ENCODE results near the gene TMEM25. TPM values are rescaled to one million over a fixed set of nuclear protein-coding genes. Genes with fewer than 3 reads are reported as not detected.
A peak's percentile ranks its signal among the peaks of the same experiment; 100 is the strongest.
"Not testable (repeated sequence)": the region's sequence is repeated elsewhere in the genome, so short reads cannot be mapped to it uniquely, and the experiment has no call there.

TMEM25 gene
- total RNA-seq, 1 donor from 2014 or later: 18.3 TPM

DNA sequence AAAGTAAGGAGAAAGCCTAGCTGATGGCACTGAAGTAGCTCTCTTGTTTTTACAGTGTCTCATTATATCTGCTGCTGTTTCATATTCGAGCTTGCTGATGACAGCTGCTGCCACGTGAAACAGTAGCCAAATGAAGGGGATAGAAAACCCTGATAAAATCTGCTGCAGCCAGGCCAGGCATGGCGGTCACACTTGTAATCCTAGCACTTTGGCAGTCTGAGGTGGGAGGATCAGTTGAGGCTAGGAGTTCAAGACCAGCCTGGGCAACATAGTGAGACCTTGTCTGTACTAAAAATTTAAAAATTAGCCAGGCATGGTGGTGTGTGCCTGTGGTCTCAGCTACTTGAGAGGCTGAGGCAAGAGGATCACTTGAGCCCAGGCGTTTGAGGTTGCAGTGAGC is 21.3 kb downstream of the TMEM25 start:
- Histone ChIP-seq H3K27me3 (ENCODE audit: low read depth) (no peaks in the 10 kb centered on the region), H3K27ac (no peak overlapping the region), H3K36me3 (peaks cover 65% of the 10 kb centered on the region), H3K9me3 (no peaks in the 10 kb centered on the region), H3K4me3 (no peak overlapping the region), H3K4me1 (no peaks in the 10 kb centered on the region)
- intact Hi-C loops (cut with DNase I): no loop called here
- DNase-seq (no peak), ATAC-seq (no peak)
- TF ChIP-seq, protein P1, sequence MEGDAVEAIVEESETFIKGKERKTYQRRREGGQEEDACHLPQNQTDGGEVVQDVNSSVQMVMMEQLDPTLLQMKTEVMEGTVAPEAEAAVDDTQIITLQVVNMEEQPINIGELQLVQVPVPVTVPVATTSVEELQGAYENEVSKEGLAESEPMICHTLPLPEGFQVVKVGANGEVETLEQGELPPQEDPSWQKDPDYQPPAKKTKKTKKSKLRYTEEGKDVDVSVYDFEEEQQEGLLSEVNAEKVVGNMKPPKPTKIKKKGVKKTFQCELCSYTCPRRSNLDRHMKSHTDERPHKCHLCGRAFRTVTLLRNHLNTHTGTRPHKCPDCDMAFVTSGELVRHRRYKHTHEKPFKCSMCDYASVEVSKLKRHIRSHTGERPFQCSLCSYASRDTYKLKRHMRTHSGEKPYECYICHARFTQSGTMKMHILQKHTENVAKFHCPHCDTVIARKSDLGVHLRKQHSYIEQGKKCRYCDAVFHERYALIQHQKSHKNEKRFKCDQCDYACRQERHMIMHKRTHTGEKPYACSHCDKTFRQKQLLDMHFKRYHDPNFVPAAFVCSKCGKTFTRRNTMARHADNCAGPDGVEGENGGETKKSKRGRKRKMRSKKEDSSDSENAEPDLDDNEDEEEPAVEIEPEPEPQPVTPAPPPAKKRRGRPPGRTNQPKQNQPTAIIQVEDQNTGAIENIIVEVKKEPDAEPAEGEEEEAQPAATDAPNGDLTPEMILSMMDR (IDR thresholded peaks at IDR 0.05): no peak

DNA sequence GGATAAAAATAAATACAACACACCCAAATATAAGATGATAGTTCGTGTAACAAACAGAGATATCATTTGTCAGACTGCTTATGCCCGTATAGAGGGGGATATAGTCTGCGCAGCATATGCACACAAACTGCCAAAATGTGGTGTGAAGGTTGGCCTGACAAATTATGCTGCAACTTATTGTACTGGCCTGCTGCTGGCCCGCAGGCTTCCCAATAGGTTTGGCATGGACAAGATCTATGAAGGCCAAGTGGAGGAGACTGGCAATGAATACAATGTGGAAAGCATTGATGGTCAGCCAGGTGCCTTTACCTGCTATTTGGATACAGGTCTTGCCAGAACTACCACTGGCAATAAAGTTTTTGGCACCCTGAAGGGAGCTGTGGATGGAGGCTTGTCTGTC is 29.8 kb downstream of the TMEM25 start:
- no peak for DNase-seq
- Histone ChIP-seq H3K4me1 (peaks cover 10% of the 10 kb centered on the region), H3K9me3 (no peaks in the 10 kb centered on the region), H3K36me3 (peaks cover 30% of the 10 kb centered on the region), H3K4me3 (no peak overlapping the region), H3K27me3 (ENCODE audit: low read depth) (no peaks in the 10 kb centered on the region), H3K27ac (no peak overlapping the region)
- TF ChIP-seq, protein P1 (IDR thresholded peaks at IDR 0.05): no peak
- ATAC-seq: no peak
- intact Hi-C loops (cut with DNase I): no loop called here

DNA sequence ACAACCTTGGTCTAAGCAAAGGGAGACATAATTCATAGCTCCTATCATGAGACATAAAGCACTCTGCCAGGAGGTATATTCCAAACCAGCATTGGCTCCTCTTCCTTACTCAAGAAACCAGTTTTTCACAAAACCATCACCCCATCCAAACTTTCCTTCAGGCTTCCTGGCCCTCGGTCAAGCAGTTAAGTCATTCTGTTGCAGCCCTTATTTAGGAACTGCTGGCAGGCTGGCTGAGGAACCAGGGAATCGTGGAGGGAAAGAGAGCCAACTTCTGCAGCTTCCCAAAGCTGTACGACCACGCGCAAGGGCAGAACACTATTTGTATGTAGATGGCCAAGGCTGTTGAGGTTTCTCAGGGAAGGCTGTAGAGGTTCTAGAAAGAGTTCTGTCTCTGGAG is 34.1 kb downstream of the TMEM25 start:
- Histone ChIP-seq H3K27ac (no peak overlapping the region), H3K4me1 (peaks cover 10% of the 10 kb centered on the region), H3K36me3 (peaks cover under 1% of the 10 kb centered on the region), H3K27me3 (ENCODE audit: low read depth) (no peaks in the 10 kb centered on the region), H3K4me3 (peak overlapping the region; percentile 68), H3K9me3 (no peaks in the 10 kb centered on the region)
- intact Hi-C loops (cut with DNase I): no loop called here
- DNase-seq: no peak
- TF ChIP-seq, protein P1 (IDR thresholded peaks at IDR 0.05): no peak
- ATAC-seq: no peak

DNA sequence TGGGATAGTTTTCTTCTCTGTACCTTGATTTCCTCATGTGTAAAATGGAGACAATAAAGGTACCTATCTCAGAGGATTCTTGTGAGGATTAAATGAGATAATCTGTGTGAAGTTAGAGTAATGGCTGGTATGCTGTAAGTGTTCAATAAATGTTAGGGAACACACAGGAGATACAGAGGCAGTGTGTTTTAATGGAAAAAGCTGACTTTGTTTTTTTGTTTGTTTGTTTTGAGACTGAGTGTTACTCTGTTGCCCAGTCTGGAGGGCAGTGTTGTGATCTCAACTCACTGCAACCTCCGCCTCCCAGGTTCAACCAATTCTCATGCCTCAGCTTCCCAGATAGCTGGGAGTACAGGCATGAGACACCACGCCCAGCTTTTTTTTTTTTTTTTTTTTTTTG is 38.7 kb downstream of the TMEM25 start:
- Histone ChIP-seq H3K4me3 (no peak overlapping the region), H3K9me3 (no peaks in the 10 kb centered on the region), H3K27ac (no peak overlapping the region), H3K4me1 (peaks cover 22% of the 10 kb centered on the region), H3K27me3 (ENCODE audit: low read depth) (no peaks in the 10 kb centered on the region), H3K36me3 (no peaks in the 10 kb centered on the region)
- intact Hi-C loops (cut with DNase I): no loop called here
- ATAC-seq (no peak), DNase-seq (no peak)
- TF ChIP-seq, protein P1 (IDR thresholded peaks at IDR 0.05): no peak

DNA sequence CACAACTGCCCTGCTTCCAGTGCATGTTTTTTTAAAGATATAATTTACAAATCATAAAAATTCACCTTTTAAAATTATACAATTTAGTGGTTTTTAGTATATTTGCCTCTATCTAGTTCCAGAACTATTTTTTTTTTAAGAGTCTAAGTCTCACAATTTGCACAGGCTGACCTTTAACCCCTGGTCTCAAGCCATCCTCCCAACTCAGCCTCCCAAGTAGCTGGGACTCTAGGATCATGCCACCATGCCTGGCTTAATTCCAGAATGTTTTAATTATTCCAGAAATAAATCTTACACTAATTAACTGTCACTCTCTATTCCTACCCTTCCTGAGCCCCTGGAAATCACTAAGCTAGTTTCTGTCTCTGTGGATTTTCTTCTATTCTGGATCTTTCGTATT is 39.8 kb downstream of the TMEM25 start:
- DNase-seq: no peak
- Histone ChIP-seq H3K27me3 (ENCODE audit: low read depth) (no peaks in the 10 kb centered on the region), H3K4me3 (no peak overlapping the region), H3K9me3 (no peaks in the 10 kb centered on the region), H3K36me3 (no peaks in the 10 kb centered on the region), H3K27ac (no peak overlapping the region), H3K4me1 (peaks cover 28% of the 10 kb centered on the region)
- no peak for ATAC-seq
- TF ChIP-seq, protein P1 (IDR thresholded peaks at IDR 0.05): no peak
- intact Hi-C loops (cut with DNase I): no loop called here

DNA sequence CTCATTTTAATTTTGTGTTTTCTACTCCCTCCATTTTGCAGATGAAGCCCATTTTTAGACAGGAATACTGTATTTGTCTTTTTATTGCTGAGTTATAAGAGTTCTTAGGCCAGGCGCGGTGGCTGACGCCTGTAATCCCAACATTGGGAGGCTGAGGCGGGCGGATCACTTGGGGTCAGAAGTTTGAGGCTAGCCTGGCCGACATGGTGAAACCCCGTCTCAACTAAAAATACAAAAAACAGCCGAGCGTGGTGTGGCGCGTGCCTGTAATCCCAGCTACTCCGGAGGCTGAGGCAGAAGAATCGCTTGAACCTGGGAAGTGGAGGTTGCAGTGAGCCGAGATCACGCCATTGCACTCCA is 40.7 kb downstream of the TMEM25 start:
- H3K9me3 ChIP-seq; H3K36me3 ChIP-seq; H3K27me3 ChIP-seq (ENCODE audit: low read depth); ATAC-seq; intact Hi-C loops (cut with DNase I): not testable (repeated sequence)
- DNase-seq: peak; percentile 55
- Histone ChIP-seq H3K4me1 (peaks cover 34% of the 10 kb centered on the region), H3K27ac (peak overlapping the region; percentile 99), H3K4me3 (peak overlapping the region; percentile 99)

Measured in lower lobe of right lung (tissue), 2 donors.